Fibroblast of skin of back (primary cell): ENCODE results near the gene CGNL1.
A peak's percentile ranks its signal among the peaks of the same experiment; 100 is the strongest.

Experiments used
- DNase-seq: peaks from one replicate; pipeline ENCODE4 v3.0.0-alpha.2; 2013

CGNL1 gene

DNA sequence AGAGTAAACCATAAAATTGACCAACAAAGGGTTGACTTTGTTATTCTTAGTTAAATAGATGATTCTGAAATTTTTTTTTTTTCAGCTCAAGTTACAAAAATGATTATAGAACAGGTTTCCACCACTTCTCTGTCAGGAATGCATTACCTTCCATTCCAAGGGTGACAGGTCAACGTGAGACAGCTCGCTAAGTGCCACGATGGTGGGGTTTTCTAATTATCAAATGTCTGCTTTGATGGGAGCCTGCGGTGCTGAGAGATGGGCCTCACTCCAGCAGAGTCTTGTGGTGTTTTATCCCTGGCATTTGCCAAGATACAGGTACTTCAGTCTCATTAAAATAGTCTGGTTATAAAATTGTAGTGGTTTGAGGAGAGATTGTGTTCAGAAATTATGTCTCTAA is 80.3 kb downstream of the CGNL1 start:
- DNase-seq = no peak

DNA sequence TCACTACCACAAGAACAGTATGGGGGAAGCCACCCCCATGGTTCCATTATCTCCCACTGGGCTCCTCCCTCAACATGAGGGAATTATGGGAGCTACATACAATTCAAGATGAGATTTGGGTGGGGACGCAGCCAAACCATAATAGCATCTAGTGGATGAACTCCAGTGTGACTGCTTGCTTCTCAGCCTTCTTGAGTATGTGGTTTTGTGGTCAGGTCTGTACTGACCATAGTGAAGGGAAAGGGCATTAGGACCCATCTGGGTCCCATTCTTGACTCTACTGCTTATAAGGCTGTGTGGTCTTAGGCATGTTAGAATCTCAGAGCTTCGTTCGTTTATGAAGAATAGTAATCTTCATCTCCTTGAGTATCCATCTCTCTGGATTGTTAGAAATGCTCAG is 81.4 kb downstream of the CGNL1 start:
- DNase-seq = no peak

DNA sequence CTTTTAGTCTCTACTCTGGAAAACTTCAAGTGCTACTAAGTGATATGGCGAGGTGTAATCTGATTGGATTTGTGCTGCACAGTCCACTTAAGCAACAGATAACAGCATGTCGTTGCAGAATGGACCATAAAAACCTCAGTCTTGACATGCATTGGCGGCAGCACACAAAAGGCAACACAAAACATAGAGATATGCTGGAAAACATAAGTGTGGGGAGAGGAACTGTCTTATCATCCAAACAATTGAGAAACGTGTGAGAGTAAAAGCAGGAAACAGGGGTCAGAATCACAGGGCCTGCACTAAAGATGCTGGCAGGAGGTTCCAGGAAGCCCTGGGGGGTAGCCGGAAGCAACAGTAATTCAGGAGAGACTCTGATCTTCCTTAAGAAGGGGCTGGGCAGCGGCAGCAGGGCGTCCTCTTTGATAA is 82.1 kb downstream of the CGNL1 start:
- no peak for DNase-seq

DNA sequence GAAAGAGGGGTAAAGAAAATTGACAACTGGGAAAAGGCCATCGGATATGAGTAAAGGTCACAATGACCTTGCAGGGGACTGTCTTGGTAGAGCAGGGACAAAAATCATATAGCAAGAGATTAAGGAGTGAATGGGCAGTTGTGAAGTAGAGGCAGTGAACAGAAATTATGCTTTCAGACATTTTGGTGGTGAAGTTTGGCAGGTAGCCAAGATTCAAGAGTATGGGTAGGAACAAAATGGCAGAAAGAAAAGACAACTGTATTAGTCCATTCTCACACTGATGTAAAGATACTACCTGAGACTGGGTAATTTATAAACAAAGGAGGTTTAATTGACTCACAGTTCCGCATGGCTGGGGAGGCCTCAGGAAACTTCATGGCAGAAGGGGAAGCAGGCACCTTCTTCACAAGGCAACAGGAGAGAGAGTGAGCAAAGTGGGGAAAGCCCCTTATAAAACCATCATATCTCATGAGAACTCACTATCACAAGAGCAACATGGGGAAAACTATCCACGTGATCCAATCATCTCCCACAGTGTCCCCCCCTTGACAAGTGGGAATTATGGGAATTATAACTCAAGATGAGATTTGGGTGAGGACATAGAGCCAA is 84.0 kb downstream of the CGNL1 start:
- DNase-seq = no peak

DNA sequence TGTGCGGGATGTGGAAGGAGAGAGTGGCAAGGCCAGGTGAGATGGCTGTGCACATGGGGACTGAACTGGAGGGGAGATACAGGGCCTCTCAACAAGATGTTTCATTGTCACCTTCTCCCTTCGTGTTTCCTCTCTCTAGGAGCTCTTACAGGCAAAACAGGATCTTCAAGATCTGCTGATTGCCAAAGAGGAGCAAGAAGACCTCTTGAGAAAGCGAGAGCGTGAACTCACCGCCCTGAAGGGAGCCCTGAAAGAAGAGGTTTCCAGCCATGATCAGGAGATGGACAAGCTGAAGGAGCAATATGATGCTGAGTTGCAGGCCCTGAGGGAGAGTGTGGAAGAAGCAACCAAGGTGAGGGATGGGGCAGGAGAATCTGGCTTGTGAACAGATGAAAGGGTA is 85.2 kb downstream of the CGNL1 start:
- no peak for DNase-seq

DNA sequence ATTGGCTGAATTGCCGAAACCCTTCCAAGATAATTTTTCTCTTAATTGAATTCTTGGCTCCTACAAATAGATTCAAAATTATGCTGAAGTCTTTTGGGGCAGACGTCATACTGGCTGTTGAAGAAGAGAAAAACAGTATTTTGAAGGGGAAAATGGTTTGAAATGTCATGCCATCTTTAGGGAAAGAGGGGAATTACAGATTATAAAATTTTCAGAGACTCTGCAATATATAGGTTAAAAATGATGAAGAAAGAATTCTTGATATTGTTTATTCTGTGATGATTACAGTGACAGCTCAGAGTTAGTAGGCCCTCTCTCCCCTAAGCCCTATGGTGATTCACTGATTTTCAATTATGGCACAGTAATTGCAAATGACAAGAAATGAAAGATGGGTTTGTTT is 86.1 kb downstream of the CGNL1 start:
- peak; percentile 69 for DNase-seq

DNA sequence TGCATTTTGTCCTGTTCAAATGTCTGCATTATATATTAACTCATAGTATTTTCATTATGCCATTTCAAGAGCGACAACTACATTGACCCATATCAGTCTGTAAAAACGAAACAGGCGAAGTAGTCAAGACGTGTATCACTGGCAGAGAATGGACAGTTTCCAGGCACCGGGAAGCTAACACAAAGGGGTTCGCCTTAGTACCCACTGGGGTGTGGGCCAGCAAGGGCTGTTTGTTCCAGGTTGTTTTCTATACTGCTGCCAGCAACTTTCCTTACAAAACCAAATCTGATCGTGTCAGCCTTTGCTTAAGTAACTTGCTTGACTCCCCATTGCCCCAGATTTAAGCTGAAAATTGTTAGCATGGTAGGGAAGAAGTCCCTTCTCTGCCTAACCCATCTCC is 87.1 kb downstream of the CGNL1 start:
- no peak for DNase-seq

DNA sequence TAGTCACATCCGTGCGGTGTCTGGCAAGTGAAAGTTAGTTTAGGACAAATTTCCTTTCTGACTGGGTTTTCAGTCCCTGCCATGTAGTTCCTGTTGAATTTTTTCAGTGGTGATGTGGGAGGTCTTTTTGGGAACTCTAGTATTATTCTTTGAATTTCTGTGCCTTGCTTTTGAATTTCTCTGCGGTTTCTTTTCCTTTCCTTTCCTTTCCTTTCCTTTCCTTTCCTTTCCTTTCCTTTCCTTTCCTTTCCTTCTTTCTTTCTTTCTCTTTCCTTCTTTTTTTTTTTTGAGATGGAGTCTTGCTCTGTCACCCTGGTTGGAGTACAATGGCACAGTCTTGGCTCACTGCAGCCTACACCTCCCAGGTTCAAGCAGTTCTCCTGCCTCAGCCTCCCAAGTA is 88.2 kb downstream of the CGNL1 start:
- peak; percentile 11 for DNase-seq

DNA sequence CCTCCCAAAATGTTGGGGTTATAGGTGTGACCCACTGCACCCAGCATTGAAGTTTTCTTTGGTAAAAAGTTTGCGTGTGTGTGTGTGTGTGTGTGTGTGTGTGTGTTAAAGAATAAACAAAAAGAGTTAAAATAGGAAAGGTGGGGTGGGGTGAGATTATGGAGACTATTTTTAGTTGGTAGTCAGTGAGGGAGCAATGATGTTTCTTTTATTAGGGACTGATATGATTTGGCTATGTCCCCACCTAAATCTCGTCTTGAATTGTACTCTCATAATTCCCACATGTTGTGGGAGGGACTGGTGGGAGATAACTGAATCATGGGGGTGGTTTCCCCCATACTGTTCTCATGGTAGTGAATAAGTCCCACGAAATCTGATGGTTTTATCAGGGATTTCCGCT is 92.2 kb downstream of the CGNL1 start:
- no peak for DNase-seq

DNA sequence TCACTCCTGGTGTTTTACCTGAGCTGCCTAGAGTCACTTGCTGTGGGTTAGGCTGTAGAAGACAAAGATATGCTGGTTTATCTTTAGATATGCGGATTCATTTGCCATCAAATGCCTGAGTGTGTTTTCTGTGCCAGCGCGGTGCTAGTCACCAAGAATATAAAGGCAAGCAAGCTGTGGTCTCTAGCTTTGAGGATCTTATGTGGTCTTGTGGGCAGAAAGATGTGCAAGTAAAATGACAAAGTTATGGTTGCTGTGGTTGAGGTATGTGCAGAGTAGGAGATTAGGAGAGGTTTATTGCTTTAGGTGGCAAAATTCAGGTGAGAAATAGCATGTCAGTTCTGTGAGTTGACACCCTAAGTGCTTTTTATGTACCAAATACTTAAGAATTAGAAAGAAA is 94.2 kb downstream of the CGNL1 start:
- no peak for DNase-seq

DNA sequence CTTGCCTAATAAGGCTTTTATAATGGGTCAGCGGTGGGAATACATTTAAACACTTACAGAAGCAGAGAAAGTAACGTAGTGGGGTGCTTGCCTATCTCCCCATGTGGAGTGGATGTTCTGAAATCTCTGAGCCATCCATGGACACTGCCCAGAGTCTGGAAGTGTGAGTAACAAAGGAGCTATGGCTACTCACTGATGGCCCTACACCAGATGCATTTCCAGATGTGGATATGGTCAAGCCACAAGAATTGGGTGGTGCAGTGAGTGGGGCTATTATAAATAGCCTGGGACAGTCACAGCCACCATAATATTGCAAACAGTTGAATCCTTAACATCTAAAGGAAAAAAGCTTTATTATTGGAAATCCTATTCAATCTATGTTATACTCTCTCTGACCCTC is 96.6 kb downstream of the CGNL1 start:
- DNase-seq = peak; percentile 45

DNA sequence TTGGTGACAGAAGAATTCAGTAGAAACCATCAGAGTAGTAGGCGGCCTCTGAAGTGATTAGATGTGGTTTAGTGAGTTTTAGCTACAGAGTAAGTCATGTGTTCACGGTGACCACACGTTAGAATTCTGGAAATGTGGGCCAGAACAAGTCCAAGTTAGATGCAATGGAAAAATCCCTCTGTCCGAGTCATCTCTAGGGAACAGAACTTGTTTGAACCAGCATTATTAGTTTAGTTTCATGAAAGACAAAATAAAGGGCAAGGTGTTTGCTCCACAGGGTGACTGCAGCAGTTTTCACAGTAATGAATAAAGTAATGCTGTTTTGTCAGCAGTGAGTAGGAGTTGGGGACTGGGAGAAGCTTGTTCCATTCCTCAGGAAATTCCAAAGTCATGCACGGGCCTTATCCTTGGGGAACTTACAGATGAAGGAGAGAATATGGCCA is 100.2 kb downstream of the CGNL1 start:
- DNase-seq = peak; percentile 79

DNA sequence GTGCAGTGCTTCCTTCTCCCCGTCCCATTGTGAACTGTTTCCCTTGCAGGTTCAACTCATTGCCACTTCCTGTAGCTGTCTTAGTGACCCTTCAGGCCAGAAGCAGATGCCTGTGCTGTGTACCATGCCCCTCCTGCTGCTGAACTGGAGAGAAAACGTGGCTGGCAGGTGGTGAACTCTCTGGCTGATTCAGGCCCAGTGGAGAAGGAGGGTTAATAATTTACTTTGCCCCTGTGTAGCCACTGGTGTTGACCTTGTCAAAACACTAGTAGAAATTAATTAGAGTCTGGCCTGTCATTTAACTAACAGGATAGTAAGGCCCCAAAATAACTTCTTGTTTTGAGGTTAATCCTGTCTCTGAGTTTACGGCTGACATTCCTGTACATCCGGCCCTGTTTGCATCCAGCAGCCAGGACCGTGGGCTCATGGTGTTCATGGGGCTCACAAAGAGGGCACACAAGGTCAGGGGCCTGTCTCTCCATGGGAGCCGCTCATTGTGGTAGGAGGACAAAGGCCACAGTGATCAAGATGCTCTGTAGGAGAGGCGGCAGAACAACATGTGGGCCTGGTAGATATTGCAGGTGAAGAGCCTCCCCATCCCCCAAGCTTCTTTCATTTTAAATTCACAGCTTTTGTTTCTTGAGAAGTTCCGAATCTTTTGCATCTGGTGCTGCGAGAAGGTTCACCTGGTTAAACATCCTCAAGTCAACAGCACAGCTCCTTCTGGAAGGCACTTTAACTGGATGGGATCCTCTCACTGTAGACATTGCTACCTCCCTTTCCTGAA is 101.6 kb downstream of the CGNL1 start:
- no peak for DNase-seq

DNA sequence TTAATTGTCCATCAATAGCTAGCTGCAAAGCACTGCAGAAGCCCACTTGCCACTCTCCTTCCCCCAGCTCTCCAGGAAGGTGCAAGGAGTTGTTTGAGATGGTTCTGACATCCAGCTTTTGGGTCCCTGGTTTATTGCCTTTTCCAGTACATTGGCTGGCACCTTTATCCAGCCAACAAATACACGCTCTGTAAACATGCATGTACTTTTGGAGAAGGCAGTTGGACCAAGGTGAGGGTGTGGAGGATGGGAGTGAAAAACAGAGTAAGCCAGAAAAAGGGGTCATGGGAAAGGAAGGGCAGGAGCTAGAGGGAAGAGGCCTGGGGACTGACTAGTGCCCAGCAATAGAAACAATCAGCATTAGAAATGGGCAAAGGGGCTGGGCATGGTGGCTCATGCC is 102.7 kb downstream of the CGNL1 start:
- DNase-seq = no peak

DNA sequence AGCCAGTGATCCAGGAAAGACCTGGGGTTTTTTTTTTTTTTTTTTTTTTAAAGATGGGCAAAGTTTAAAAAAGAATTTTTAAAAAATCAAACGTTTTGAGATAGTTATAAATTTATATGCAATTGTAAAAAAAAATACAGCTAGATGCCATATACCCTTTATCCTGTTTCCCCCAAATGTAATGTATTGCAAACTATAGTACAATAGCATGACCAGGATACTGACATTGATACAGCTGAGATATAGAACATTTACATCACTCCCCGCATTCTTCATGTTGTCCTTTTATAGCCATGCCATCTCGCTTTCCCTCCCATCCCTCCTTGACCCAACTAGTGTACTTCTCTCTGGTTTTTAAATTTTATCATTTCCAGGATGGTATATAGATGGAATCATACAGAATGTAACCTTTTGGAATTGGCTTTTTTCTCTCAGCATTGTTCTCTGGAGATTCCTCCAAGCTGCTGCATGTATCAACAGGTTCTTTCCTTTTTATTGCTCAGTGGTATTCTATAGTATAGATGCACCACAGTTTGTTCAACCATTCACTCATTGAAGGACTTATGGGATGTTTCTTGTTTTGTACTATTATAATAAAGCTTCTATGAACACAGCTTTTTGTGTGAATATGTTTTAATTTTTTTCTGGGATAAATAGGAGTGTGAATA is 104.9 kb downstream of the CGNL1 start:
- DNase-seq = no peak

DNA sequence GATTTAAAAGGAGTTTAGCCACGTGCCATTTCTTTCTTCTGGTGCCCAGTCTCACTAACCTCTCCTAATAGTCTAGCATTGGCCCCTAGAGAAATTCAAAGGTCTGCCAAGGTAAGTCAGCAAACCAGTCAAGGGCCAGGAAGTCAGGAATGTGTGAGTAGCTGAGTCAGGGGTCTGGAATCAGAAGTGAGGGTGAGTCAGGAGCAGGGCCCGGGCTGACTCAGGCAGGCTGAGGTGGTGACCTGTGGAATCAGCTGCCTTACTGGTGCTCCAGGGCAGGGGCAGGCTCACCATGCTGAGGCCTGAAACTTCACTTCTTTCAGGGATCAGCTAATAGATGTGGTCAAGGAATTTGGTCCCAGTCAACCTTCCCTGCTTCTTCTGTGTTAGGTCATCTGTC is 109.6 kb downstream of the CGNL1 start:
- DNase-seq = peak; percentile 89

DNA sequence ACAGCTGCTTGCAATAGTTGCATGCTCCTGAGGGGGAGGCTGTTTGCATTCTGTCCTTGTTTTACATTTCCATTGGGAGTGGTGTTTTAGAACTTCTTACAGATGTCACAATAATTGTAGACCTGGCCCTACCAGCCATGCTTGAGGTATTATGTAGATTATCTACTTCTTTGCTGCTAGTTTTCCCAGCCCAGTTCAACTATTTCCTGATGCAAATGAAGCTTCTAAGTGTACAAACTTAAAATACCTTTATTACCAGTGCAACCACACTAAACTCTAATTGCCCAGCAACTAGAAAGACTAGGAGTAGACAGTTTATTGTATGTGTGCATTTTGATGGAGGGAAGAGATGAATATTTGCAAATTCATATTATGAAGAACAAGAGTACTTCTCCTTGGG is 110.5 kb downstream of the CGNL1 start:
- no peak for DNase-seq

DNA sequence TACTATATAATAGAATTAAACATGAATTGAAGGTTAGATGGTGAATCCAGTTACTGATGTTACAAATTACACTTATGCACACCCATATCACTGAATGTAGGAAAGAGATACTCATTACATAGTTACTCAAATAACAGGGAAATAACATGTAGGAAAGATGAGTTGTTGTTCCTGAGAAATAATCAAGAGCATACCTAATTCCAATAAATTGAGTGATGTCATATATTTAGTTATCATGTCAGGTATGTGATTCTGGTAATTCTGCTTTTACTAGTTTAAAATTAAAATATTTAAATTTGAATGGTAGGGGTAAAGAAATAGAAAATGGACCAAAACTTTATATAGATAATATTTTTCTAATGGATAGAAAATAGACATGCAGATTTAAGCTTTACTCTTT is 112.8 kb downstream of the CGNL1 start:
- DNase-seq = no peak

DNA sequence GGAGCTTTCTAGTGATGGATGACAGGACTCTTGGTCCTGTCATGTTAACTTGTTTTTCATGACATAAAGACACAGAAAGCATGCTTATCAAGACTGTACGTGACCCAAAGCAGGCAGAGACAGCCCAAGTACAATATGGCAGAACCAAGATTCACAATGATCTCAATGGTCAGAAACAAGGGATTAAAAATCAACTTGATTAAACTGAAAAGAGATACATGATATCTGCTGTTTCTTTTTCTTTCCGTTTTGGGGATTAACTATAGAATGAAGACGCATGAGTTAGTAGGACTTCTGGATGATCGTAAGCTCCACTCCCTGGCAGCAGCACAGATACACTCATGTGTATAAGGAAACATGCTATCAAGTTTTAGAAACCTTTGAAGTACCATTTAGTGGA is 117.0 kb downstream of the CGNL1 start:
- DNase-seq = no peak

DNA sequence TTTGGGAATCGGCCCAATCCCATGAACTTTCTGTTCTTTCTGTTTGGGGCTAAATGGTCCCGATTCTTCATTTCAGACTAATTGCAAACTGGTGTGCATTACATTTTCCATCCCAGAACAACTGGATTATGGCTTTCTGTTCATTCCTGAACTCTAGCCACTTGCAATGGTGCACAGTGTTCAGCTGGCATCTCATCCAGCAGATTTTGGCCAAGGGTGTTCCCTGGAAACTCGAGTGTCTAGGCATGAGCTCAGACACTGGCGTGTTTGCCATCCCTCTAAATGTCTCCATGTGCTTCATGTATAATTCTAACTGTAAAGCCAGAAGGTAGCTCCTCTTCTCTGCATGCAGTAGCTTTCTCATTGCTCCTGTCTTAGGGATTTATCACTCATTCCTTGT is 118.3 kb downstream of the CGNL1 start:
- DNase-seq = no peak

DNA sequence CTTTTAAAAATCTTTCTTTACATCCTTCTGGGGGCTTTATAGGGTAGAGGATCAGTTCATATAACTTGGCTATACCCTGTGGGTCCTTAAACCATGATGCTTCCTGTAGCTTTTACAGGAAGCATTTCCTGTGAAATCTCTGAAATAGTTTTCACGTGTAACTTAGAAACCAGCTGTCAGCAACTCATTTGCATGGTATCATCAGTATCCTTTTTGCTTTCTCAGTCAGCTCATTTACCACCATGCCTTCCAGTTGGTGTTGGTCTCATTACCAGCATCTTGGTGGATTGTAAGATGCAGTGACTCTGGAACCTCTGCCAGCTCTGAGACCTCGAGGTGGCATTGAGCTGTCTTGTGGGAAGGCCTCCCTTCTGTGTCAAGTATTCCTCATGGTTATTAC is 118.7 kb downstream of the CGNL1 start:
- no peak for DNase-seq

DNA sequence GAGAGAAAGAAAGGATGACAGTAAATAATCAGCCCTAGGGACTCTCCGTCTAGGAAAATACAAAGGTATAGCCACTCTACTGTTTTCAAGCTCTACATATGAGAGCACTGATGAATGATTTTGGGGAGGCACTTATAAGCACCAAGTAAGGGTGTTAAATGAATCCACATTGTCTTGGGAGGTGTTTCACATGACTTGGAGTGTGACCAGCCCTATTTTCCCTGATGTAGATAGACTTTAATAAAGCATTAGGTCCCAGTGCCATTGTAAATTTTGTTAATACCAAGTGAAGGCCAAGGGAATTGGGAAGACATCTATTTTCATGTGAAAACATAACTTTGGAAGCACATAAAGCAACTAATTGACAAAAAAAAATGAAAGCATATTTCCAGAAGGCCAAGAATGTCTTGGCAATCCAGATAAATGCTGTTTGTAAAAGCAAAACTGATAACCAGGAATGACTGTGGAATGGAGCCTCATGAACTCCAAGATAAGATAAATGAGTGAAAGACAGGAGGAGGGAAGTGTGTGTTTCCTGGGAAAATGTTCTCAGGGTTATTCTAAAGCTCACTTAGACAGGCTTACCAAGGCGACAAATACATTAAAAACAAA is 119.4 kb downstream of the CGNL1 start:
- peak; percentile 40 for DNase-seq

DNA sequence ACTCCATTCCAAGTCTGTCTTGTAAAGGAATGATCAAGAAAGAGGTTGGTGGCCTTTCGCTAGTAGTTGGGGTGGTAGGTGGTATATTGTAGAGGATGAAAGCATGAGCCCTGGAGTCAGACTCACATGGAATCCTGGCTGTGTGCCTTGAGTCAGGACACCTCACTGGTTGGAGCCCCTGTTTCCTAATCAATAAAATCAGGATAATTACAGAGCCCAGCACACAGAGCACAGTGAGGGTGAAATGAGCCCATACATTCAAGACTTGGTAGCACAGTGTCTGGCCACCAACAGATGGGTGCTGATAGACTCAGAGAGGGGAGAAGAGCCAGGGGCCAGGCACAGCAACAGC is 120.3 kb downstream of the CGNL1 start:
- no peak for DNase-seq
